ENCODE data around the gene CLCA2.
A peak's percentile ranks its signal among the peaks of the same experiment; 100 is the strongest.

The CLCA2 gene

GRCh38 chr1:86423873-86424272 is at the start of gene CLCA2:
Gene CLCA2 (plus strand): TSS chr1:86424171. CDS start chr1:86424248, 77 bp downstream.
- no peak for DNase-seq

- DNase-seq, result no peak
These were observed 48.3 kb upstream of the CLCA2 start for GRCh38 chr1:86375688-86376087.

- DNase-seq, result no peak
These were observed 46.6 kb upstream of the CLCA2 start for GRCh38 chr1:86377341-86377740.

GRCh38 chr1:86378813-86379212 is 45.2 kb upstream of the CLCA2 start:
- DNase-seq, result no peak

- DNase-seq, result peak; percentile 83
These were observed 43.6 kb upstream of the CLCA2 start for GRCh38 chr1:86380257-86380861.

GRCh38 chr1:86381223-86381622 is 42.7 kb upstream of the CLCA2 start:
- no peak for DNase-seq

- DNase-seq, result no peak
These were observed 41.1 kb upstream of the CLCA2 start for GRCh38 chr1:86382878-86383277.

- DNase-seq, result no peak
These were observed 35.9 kb upstream of the CLCA2 start for GRCh38 chr1:86387916-86388627.

- no peak for DNase-seq
These were observed 35.2 kb upstream of the CLCA2 start for GRCh38 chr1:86388777-86389176.

GRCh38 chr1:86389307-86389706 is 34.7 kb upstream of the CLCA2 start:
- DNase-seq, result no peak

- DNase-seq, result no peak
These were observed 29.6 kb upstream of the CLCA2 start for GRCh38 chr1:86394416-86394815.

GRCh38 chr1:86395751-86396497 is 28.0 kb upstream of the CLCA2 start, which contains the start of gene ODF2L:
Gene ODF2L (minus strand): TSS chr1:86396323. CDS start chr1:86387027, 9,296 bp downstream.
- DNase-seq, result peak; percentile 94

- no peak for DNase-seq
These were observed 27.5 kb upstream of the CLCA2 start for GRCh38 chr1:86396498-86396890.

GRCh38 chr1:86409416-86410021 is 14.5 kb upstream of the CLCA2 start:
- no peak for DNase-seq

GRCh38 chr1:86410879-86411278 is 13.1 kb upstream of the CLCA2 start:
- no peak for DNase-seq

- no peak for DNase-seq
These were observed 7.6 kb upstream of the CLCA2 start for GRCh38 chr1:86416343-86416742.

GRCh38 chr1:86419277-86419903 is 4.6 kb upstream of the CLCA2 start:
- peak; percentile 85 for DNase-seq

GRCh38 chr1:86421601-86422280 is 2.2 kb upstream of the CLCA2 start:
- peak; percentile 48 for DNase-seq

GRCh38 chr1:86423473-86423872 is 498 bp upstream of the CLCA2 start:
- DNase-seq, result no peak

- peak; percentile 32 for DNase-seq
These were observed 5.3 kb downstream of the CLCA2 start for GRCh38 chr1:86429122-86429725.

- DNase-seq, result peak; percentile 68
These were observed 5.9 kb downstream of the CLCA2 start for GRCh38 chr1:86429835-86430234.

GRCh38 chr1:86430376-86430775 is 6.4 kb downstream of the CLCA2 start:
- no peak for DNase-seq

All from hematopoietic multipotent progenitor cell treated with erythropoietin and hydrocortisone succinate and interleukin-3 and kit ligand, for 6 days (in vitro differentiated cells).